Measurements from ENCODE around the gene IL1RAP.

The IL1RAP gene

GRCh38 chr3:190620886-190621608, 107.2 kb downstream of the IL1RAP start:
- no peak for DNase-seq (ENCODE audit: low spot score)
- no peak for TF ChIP-seq CTCF (IDR thresholded peaks at IDR 0.05; ENCODE audit: extremely low read depth, insufficient read depth, missing control alignments)
- in situ Hi-C loops (cut with MboI; ENCODE audit: low pct_unique_long_range_greater_than_20kb, low sequenced_read_pairs, unreplicated experiment) = no loop called here

- DNase-seq (ENCODE audit: low spot score) = no peak
- in situ Hi-C loops (cut with MboI; ENCODE audit: low pct_unique_long_range_greater_than_20kb, low sequenced_read_pairs, unreplicated experiment) = no loop called here
- no peak for TF ChIP-seq CTCF (IDR thresholded peaks at IDR 0.05; ENCODE audit: extremely low read depth, insufficient read depth, missing control alignments)
Measured at GRCh38 chr3:190621927-190622326, 108.0 kb downstream of the IL1RAP start.

GRCh38 chr3:190624282-190624681, 110.4 kb downstream of the IL1RAP start:
- TF ChIP-seq CTCF (IDR thresholded peaks at IDR 0.05; ENCODE audit: extremely low read depth, insufficient read depth, missing control alignments) = no peak
- in situ Hi-C loops (cut with MboI; ENCODE audit: low pct_unique_long_range_greater_than_20kb, low sequenced_read_pairs, unreplicated experiment) = no loop called here

GRCh38 chr3:190626951-190627620, 113.2 kb downstream of the IL1RAP start:
- TF ChIP-seq CTCF (IDR thresholded peaks at IDR 0.05; ENCODE audit: extremely low read depth, insufficient read depth, missing control alignments) = no peak
- in situ Hi-C loops (cut with MboI; ENCODE audit: low pct_unique_long_range_greater_than_20kb, low sequenced_read_pairs, unreplicated experiment) = no loop called here
- DNase-seq (ENCODE audit: low spot score) = no peak

More at GRCh38 chr3:190624282-190624681, 110.4 kb downstream of the IL1RAP start:
- no peak for DNase-seq (ENCODE audit: low spot score)

GRCh38 chr3:190629088-190629487, 115.2 kb downstream of the IL1RAP start:
- in situ Hi-C loops (cut with MboI; ENCODE audit: low pct_unique_long_range_greater_than_20kb, low sequenced_read_pairs, unreplicated experiment) = no loop called here
- DNase-seq (ENCODE audit: low spot score) = no peak
- TF ChIP-seq CTCF (IDR thresholded peaks at IDR 0.05; ENCODE audit: extremely low read depth, insufficient read depth, missing control alignments) = no peak

GRCh38 chr3:190631295-190631694, 117.4 kb downstream of the IL1RAP start:
- no peak for TF ChIP-seq CTCF (IDR thresholded peaks at IDR 0.05; ENCODE audit: extremely low read depth, insufficient read depth, missing control alignments)
- in situ Hi-C loops (cut with MboI; ENCODE audit: low pct_unique_long_range_greater_than_20kb, low sequenced_read_pairs, unreplicated experiment) = no loop called here
- no peak for DNase-seq (ENCODE audit: low spot score)
